Left cardiac atrium (tissue), 4 donors: ENCODE results near the gene PRRX2. TPM values are rescaled to one million over a fixed set of nuclear protein-coding genes. Genes with fewer than 3 reads are reported as not detected.

Experiments used
- ATAC-seq, 2 donors: fragments of 200-7000 bp; cut with Tn5 transposase; one replicate each; pipeline ENCODE4 v1.9.1; 2020; ENCODE audit warnings: mild to moderate bottlenecking in 2 of 2, moderate library complexity in 2 of 2
- DNase-seq: peaks from one replicate; pipeline ENCODE4 v3.0.0-alpha.2; 2020
- intact Hi-C, 2 donors: fragments of 100-400 bp; cut with DNase I; formaldehyde crosslinking; loops; one replicate each; pipeline versions ENCODE4 v1.14.1 to v1.15.1; 2022 to 2023
- long read RNA-seq: library from polyadenylated mRNA; unstranded; transcript quantifications from one replicate; pipeline ENCODE4 v2.0.0, GENCODE V29; 2021
- total RNA-seq, 2 donors: library from RNA; stranded (reverse); fragmentation: NEBNext Ultra II Directional; extraction: Animal tissue kit (Norgen Biotek cat#: 25700); gene quantifications; one replicate each; pipeline ENCODE4 v1.2.1, GENCODE V29; 2021
- donor health status: DM: no; HTN: yes; CAD: no.
- donor health status: DM: no; HTN: yes; CAD: no; lungs with severe emphysema.
- donor health status: DM: yes; HTN: yes; CAD: no.
- donor health status: Dilated cardiomyopathy.

Gene PRRX2
- total RNA-seq: 1 to 10 TPM; 1.8 to 5.3 TPM
- long read RNA-seq: 0 reads

DNA sequence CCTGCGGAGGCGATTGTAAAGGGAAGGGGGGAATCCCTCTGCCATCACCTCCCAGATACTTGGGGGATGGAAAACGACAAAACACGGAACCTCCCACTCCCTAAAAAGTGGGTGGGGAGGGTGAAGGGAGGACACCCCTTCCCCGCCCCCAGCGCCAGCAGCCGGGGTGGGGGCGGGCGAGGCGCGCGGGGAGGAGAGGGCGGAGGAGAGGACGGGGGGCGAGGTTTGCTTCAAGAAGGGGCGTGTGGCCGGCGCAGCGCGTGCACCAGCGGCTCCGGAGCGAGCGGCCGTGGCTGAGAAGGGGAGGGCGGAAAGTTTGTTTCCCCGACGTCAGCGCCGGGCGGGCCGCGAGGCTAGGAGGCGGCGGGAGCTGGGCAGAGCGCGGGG lies at the start of gene PRRX2:
PRRX2 (plus strand) TSS at position 259 of the 387 bp plus-strand sequence. CDS start 221 bp downstream, outside the sequence.
- intact Hi-C loops: no loop called here
- DNase-seq: peak; percentile 64

DNA sequence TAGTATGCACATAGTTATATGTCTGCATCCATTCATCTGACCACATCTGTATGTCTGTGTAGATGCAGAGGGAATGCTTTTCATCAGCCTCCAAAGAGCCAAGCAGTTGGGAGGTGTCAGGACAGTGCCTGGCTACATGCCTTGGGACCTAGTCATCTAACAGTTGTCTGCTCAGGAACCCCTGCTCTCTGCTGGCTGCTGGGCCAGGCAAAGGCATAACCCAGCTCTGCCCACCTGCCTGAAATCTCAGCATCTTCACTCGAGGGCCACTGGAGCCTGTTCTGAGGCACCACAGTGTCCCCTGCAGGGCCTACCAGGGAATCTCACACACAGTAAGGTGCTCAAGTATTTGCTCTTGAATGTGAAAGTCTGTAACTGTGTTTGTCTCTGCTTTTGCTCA lies 48.3 kb upstream of the PRRX2 start:
- intact Hi-C loops: loop anchor here (10.0 kb wide), 2 partner anchors 282 to 442 kb away; partner anchors contain the start of gene IER5L (in 1 of the 2)
- no peak for DNase-seq

More for the DNA sequence above, at the start of gene PRRX2:
- peak; percentile 72 to 78 for ATAC-seq

DNA sequence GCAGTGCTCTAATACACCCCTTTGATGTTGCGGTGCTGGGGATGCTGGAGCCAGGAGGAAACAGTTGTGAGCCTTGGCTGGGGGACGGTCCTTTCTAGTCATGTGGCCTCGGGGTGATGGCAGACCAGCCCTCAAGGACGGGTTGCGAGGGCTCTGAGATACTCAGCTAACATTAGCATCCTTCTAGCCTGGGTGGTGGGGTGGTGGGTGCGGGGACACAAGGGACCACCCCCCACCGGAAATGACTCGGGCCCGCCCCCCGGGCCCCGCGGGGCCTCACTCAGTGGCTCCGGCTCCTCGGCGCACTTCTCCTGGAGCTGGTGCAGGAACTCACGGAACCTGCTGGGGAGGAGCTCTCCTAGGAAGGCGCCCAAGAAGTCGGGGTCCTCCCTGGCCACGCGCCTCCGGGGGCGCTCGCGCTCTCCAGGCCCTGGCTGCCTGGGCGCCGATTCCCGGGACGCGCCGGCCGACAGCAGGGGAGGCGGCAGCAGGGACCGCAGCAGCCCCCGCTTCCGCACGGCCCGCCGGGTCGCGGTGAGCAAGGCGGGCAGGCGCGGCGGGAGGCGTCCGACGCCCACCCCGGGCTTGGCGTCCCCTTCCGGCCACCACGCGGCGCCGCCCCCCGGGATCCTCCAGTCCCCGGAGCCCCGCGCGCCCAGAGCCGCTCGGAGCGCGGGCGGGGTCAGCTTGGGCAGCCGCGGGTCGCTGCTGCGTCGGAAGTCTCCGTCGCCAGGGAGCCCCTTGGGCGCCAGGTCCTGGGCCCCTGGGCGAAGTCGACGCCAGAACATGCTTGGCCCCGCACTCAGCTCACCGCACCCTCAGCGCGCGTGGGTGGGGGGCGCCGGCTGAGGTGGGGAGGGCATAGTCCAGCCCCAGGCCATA lies 45.4 kb upstream of the PRRX2 start:
- DNase-seq: no peak
- ATAC-seq: peak; percentile 31 to 58
- intact Hi-C loops: loop anchor here (10.0 kb wide), 2 partner anchors 285 to 445 kb away; partner anchors contain the start of gene IER5L (in 1 of the 2)

More for the DNA sequence above, 48.3 kb upstream of the PRRX2 start:
- peak in 1 of 2 donors; percentile 6 for ATAC-seq

DNA sequence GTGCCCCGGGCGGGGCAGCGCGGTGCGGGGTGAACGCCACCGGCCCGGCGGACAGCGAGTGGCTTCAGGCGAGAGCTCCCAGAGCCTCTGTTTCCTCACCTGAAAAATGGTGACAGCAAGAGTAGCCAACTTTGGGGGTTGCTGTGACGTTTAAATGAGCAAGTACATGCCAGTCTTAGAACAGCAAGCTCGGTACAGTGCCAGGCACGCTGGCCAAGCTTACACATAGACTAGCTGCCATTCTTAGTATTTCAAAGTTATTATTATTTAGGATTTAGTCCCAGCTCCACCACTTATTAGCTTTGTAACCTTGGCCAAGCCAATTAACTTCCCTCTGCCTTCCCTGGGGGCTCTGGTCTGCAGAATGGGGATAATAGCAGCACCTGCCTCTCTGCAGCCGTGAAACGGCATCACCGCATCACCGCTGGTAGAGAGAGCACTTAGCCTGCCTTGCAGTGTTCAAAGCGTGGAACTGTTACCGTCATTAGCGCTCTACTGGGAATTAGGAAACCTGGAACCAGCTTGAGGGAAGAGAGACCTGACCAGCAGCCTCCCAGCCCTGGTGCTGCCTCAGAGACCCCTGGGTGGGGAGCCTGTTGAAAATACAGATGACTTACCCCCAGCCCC lies 44.7 kb upstream of the PRRX2 start, which contains the start of gene C9orf50:
C9orf50 (minus strand) TSS at position 433 of the 627 bp plus-strand sequence. CDS start 527 bp downstream, outside the sequence.
- intact Hi-C loops: no loop called here
- ATAC-seq (no peak), DNase-seq (no peak)

DNA sequence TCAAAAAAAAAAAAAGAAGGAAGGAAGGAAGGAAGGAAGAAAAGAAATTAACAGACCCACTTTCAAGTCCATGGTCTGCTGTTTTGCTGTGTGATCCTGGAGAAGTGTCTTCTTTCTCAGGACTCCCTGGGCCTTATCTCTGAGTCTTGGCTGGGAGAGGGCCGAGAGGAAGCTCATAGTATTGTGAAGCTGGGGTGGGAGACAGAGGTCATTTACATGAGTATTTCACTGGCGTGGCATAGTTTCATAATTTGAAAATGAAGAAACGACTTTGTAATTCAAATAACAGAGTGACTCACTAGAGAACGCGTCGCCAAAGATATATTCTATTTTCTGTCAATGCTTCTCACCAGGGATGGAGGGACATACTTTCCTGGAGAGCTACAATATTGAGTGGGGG lies 42.1 kb upstream of the PRRX2 start:
- ATAC-seq (no peak), DNase-seq (no peak)
- intact Hi-C loops: no loop called here

DNA sequence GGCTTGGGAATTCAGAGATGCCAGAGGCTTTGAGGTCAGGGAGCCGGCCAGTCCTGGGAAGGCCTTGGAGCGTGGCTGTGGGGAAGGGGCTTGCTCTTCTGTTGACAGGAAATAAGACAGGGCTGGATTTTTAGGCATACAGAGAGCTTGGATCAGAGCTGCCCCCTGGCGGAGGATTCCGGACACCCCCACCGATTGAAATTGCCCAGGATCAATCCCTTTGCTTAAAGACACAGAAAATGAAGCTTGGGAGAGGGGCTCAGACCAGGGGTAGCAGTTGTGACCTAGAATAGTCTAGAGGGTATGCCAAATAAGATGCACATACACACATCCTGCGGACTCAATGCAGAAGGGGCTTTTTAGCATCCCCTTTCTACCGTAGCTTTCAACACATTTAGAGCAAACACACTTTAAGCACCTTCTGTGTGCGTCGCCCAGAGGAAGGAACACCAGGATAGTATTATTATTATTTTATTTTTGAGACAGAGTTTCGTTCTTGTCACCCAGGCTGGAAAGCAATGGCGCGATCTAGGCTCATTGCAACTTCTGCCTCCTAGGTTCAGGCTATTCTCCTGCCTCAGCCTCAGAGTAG lies 41.2 kb upstream of the PRRX2 start:
- intact Hi-C loops: no loop called here
- no peak for ATAC-seq

DNA sequence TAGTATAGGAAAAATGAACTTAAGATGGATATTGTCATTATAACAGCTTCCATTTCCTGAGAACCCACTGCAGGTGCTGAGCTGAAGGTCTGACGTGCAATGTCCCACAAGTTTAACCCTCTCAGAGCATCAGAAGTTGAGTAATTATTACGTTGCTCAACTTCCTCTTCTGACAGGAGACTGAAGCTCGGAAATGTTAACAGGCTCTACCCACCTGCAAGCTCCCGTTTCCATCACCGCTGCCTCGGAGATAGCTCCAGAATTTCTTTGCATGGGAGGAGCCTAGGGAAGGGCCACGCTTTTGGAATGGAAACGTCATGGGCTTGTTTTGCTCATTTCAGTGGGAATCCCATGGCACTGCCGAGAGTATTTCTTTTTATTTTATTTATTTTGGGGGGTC lies 40.5 kb upstream of the PRRX2 start:
- ATAC-seq (no peak), DNase-seq (no peak)
- intact Hi-C loops: no loop called here

More for the DNA sequence above, 41.2 kb upstream of the PRRX2 start:
- no peak for DNase-seq

DNA sequence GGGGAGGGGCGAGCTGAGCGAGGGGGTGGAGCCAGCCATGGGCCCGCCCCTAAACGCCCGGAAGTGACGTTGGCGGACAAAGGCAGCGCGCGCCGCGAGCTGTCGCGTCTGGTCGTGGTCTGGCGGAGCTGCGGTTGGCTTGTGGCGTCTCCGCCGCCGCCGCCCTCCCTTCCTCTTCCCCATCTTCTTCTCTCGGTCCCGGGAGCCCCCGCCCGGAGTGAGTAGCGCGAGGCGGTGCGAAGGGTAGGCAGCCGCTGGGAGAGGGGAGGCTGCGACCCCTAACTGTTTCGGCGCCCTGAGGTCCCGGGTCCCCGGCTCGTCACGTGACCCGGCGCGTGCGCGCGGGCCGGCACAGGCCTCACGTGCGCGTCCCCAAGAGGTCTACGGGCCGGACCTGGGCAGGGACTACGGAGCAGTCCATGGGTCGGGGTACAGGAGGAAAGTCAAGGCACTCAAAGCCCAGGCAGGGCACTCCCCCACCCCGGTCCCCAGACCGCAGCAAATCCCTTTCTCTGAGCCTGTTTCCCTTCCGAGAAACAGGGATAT lies 39.3 kb upstream of the PRRX2 start, which contains the start of gene NTMT1:
NTMT1 (plus strand) TSS at position 85 of the 546 bp plus-strand sequence. CDS start 6,541 bp downstream, outside the sequence.
- peak; percentile 94 to 96 for ATAC-seq
- intact Hi-C loops: no loop called here

DNA sequence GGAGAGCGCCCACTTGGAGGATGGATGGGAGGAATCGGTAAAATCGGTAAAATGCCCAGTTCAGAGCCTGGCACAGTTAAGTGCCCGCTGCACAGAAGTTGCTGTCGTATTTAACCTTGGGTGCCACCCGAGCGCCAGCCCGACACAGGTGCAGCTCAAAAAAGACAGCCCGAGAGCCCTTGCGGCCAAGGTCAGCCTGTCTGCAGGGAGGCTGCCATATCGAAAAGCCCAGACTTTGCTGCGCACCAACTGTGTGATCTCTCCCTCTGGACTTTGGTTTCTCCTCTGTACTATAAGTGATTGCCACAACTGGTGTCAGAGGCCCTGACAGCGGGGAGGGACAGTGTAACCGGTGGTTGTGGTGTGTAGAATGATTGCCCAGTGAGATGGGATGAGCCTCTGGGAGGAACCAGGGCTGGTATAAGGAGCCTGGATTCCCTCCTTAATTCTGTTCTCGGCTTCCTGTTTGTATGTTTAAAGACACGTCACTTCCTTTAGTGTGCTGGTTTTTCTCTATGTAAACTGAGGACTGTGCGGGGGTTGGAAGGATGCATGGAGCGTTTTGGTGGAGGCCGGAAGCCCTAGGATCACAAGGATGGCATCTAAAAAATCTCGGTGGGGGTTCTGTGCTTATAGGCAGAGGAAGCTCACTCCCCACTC lies 38.7 kb upstream of the PRRX2 start:
- no peak for DNase-seq
- peak; percentile 15 to 23 for ATAC-seq
- intact Hi-C loops: no loop called here

More for the DNA sequence above, 39.3 kb upstream of the PRRX2 start, which contains the start of gene NTMT1:
- peak; percentile 89 for DNase-seq

DNA sequence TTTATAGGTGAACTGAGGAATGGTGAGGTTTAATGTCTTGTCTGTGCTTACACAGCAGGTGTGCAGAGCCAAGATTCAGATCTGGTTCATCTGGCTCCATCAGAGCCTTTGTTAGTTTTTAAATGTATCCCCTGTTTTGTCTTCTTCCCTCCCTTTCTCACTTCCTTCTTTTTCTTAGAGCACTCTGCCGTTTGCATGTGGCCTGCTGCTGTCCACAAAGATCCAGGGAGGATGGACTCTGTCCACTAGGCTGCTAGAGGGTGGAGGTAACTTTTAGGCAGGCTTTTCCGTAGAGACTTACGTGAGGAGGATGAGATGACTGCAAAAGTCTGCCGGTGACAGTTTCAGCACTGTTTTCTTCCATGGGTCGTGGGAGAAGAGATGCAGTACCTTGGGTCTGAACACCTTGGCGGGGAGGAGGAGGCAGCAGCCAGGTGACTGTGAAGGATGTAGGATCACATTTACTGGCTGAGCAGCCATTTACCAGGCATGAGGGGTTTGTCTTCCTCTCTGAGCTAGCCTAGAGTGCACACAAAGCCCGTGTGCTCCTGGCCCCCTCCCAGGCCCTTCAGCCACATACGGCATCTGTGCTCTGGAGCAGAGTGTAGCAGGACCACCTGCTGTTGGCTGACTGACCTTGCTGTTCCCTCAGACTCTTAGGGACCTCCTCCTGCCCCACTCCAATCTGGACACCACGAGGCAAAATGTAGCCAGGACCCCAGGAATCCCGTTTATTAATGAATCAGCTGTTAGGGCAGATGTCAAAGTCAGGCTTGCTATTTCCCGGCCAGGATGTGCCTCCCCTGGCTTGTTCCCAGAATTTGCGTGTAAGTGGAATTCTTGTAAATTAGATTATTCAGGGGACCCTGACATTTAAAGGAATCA lies 37.6 kb upstream of the PRRX2 start:
- intact Hi-C loops: no loop called here
- DNase-seq (no peak), ATAC-seq (no peak)

DNA sequence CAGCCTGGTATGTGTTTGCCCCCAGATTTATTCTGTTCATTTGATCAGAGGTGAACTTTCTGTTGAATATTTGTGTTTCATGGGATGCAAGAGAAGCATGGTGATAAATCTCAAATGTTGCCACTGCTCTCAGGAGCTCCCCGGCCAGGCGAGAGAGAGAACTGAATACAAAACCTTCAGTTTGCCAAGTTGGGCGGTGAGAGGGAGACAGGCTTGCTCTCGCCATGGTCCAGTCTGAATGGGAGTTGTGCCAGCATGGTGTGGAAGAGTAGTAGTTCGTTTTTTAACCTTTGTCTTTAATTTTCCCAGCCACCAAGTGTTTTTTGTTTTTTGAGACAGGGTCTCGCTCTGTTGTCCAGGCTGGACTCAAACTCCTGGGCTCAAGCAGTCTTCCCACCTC lies 36.7 kb upstream of the PRRX2 start:
- intact Hi-C loops: no loop called here

DNA sequence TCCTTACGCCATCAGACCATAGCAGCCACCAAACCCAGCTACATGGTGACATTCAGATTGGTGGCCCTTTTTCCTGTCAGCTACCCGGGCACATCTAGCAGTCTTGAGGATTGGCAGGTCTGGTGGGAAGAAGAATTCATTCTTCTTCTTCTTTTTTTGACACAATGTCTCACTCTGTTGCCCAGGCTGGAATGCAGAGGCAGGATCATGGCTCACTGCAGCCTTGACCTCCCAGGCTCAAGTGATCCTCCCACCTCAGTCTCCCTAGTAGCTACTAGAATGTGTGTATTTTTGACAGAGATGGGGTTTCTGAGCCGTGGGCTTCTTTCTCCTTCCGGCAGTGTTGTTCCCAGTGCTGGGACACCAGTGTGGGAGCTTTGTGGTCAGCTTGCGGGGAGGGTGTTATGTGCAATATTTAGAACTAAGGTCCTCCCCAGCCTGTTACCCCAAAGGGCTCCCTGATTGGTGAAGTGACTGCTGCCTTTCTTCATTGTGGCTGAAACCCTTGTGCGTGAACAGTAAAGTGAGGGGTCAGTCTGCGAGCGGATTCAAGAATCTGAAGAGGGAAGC lies 36.1 kb upstream of the PRRX2 start:
- intact Hi-C loops: no loop called here
- ATAC-seq: no peak
- DNase-seq: no peak

More for the DNA sequence above, 36.7 kb upstream of the PRRX2 start:
- ATAC-seq (no peak), DNase-seq (no peak)

DNA sequence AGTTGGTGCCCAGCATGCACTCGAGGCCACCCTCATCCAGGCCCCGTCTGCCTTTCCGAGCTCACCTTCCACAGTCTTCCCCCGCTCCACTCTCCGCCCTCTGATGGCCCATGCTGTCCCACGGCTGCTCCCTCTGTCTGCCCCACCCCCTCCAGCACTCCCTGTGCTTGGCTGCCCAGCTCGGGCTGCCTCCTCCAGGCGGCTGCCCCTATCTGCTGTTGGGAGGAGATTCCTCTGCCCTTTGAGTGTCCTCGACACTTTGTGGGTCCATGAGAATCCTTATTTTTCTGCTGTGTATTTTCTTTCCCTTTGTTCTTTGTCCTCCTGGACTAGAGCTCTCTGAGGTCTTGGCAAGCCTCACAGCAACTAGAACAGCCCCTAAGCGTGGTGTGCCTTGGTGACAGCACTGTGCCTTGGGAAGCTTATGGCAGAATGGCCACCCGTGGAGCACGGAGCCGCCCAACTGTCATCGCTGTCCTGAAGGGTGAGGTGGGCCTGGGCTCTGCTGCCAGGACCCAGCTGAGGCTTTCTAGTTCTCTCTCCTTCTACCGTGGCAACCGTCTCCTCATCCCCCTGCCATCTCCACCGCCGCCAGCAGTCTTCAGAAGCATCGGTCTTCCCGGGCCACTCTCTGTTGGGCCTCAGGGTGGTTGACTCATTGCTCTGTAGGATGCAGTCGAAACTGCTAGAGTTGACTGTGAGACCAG lies 34.3 kb upstream of the PRRX2 start:
- ATAC-seq: peak in 1 of 2 donors; percentile 10
- intact Hi-C loops: no loop called here
- DNase-seq: no peak

DNA sequence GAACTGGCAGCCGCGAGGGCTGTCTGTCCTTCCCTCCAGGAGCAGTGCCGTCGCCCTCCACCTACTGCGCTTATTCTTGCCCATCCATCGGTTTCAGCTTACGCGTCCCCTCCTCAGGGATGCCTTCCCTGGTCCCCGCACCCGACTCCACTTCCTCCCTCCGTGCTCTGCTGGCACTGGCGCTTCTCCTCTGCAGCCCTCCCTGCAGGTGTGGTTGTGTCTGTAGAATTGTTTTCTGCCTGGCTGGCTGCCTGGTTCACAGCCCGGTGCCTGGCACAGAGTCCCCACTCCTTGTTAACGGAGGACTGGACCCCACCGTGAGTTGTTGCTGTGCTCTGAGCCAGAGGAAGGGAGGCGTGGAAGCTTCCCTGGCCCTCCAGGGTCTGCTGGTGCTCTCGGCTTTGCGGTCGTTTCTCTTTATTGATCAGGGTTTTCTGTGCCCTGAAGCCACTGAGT lies 33.7 kb upstream of the PRRX2 start:
- no peak for ATAC-seq
- intact Hi-C loops: no loop called here
- DNase-seq: no peak

DNA sequence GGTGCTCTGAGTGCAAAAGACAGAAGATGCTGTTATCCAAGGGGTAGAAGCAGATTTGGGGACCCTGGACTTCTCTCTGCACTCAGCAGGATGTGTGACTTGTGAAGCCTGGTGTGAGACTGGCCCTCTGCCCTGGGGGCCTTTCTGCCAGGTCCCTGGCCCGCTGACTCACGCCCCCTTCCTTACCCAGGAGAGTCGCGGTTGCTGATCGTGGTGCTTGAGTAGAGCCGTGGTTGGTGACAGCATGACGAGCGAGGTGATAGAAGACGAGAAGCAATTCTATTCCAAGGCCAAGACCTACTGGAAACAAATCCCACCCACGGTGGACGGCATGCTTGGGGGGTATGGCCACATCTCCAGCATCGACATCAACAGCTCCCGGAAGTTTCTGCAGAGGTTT lies 33.0 kb upstream of the PRRX2 start:
- intact Hi-C loops: no loop called here
- peak in 1 of 2 donors; percentile 58 for ATAC-seq
- DNase-seq: no peak

DNA sequence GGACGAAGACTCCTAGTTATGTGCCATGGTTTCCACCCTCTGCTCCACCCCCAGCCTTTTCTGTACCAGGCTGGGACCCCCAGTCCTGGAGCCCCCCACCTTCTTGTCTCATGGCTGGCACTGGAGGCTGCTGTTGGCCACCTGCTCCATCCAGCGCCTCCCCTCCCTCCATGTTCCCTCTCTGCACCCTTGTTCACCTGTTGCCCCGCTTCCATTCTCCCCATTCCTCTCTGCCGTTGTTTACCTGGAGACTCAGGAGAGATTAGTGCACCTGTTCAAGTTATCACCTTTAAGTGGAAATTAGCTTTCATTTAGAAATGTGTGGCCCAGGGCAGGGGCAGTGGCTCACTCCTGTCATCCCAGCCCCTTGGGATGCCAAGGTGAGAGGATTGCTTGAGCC lies 32.2 kb upstream of the PRRX2 start:
- ATAC-seq (no peak), DNase-seq (no peak)
- intact Hi-C loops: no loop called here

DNA sequence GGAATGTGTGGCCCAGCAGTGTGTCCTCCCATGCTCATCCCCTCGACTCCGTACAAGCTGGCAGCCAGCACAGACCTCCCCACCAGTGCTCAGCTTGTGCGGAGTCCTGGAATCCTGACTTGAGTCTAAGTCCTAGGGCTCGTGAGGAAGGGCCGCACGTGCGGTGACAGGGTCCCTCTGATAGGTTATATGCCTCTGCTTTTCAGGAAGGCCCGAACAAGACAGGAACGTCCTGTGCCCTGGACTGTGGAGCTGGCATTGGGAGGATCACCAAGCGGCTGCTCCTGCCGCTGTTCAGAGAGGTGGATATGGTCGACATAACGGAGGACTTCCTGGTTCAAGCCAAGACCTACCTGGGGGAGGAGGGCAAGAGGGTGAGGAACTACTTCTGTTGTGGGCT lies 31.6 kb upstream of the PRRX2 start:
- intact Hi-C loops: no loop called here
- DNase-seq (no peak), ATAC-seq (no peak)
